ENCODE results near the gene SLC38A10.

DNA sequence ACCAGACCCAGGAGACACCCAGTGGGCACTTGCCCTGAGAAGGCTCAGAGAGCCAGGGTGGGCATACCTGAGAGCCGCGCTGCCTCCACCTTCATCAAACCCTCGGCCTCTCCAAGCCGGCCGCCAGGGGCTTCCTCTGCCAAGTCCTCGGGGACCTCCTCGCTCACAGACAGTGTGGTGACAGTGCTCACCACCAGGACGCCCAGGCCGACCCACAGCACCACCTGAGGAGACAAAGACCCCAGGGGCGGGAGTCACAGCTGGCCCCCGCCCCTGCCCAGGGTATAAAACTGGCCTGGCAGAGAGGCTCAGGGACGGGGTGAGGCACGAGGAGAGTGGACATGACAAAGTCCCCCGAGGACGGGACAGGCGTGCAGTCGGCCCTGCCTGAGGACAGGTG lies 34.9 kb downstream of the SLC38A10 start:
- TF ChIP-seq, protein P1, sequence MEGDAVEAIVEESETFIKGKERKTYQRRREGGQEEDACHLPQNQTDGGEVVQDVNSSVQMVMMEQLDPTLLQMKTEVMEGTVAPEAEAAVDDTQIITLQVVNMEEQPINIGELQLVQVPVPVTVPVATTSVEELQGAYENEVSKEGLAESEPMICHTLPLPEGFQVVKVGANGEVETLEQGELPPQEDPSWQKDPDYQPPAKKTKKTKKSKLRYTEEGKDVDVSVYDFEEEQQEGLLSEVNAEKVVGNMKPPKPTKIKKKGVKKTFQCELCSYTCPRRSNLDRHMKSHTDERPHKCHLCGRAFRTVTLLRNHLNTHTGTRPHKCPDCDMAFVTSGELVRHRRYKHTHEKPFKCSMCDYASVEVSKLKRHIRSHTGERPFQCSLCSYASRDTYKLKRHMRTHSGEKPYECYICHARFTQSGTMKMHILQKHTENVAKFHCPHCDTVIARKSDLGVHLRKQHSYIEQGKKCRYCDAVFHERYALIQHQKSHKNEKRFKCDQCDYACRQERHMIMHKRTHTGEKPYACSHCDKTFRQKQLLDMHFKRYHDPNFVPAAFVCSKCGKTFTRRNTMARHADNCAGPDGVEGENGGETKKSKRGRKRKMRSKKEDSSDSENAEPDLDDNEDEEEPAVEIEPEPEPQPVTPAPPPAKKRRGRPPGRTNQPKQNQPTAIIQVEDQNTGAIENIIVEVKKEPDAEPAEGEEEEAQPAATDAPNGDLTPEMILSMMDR (IDR thresholded peaks at IDR 0.05) = no peak
- TF ChIP-seq NRF1 (IDR thresholded peaks at IDR 0.05; ENCODE audit: low read depth, low read length) = no peak
- no peak for TF ChIP-seq EP300 (IDR thresholded peaks at IDR 0.05; ENCODE audit: borderline replicate concordance in 1 of 2, low read depth in 1 of 2, low read length in 1 of 2)
- TF ChIP-seq FOXM1 (IDR thresholded peaks at IDR 0.05; ENCODE audit: low read depth) = no peak
- no peak for TF ChIP-seq CHD2 (IDR thresholded peaks at IDR 0.05; ENCODE audit: low read length, partially characterized antibody)
- TF ChIP-seq ELF1 (IDR thresholded peaks at IDR 0.05) = no peak
- no peak for TF ChIP-seq POLR2AphosphoS5 (IDR thresholded peaks at IDR 0.05; ENCODE audit: low read depth, low read length)
- no peak for TF ChIP-seq RXRA (IDR thresholded peaks at IDR 0.05; ENCODE audit: borderline replicate concordance, low read depth)

Measured in SK-N-SH (cell line).